H9 (cell line): ENCODE data around the gene OR6C76. TPM values are rescaled to one million over a fixed set of nuclear protein-coding genes. Genes with fewer than 3 reads are reported as not detected.
"Not testable (repeated sequence)": the region's sequence is repeated elsewhere in the genome, so short reads cannot be mapped to it uniquely, and the experiment has no call there.

Source experiments
- DNase-seq: peaks from one replicate; pipeline ENCODE4 v3.0.0-alpha.2; 2017
- H2AFZ ChIP-seq: one replicate; pipeline ENCODE4 v1.6.1; 2013; ENCODE audit warnings: mild to moderate bottlenecking, low read length, control low read depth, moderate library complexity
- H2AK5ac ChIP-seq: 2 replicates; pipeline ENCODE4 v1.6.1; 2013; ENCODE audit warnings: low read length, control low read depth, mixed read lengths; ENCODE audit not compliant: insufficient read length
- H2BK120ac ChIP-seq: one replicate; pipeline ENCODE4 v1.6.1; 2013; ENCODE audit warnings: low read depth, mild to moderate bottlenecking, low read length, control low read depth, inconsistent platforms; ENCODE audit not compliant: poor library complexity, severe bottlenecking
- H2BK12ac ChIP-seq: 2 replicates; pipeline ENCODE4 v1.6.1; 2013; ENCODE audit warnings: low read length, control low read depth, mixed read lengths, low read depth; ENCODE audit not compliant: insufficient read length
- H2BK15ac ChIP-seq: 2 replicates; pipeline ENCODE4 v1.6.1; 2013; ENCODE audit warnings: low read depth, low read length, control low read depth
- H2BK20ac ChIP-seq: one replicate; pipeline ENCODE4 v1.6.1; 2013; ENCODE audit warnings: low read depth, mild to moderate bottlenecking, low read length, control low read depth, inconsistent platforms; ENCODE audit not compliant: poor library complexity, severe bottlenecking
- H2BK5ac ChIP-seq: 2 replicates; pipeline ENCODE4 v1.6.1; 2013; ENCODE audit warnings: low read length, control low read depth, mixed read lengths; ENCODE audit not compliant: insufficient read length
- H3K14ac ChIP-seq: 2 replicates; pipeline ENCODE4 v1.6.1; 2013; ENCODE audit warnings: low read length, control low read depth; ENCODE audit not compliant: insufficient read depth
- H3K18ac ChIP-seq: 2 replicates; pipeline ENCODE4 v1.6.1; 2013; ENCODE audit warnings: low read depth, mild to moderate bottlenecking, mixed read lengths, low read length, control low read depth; ENCODE audit not compliant: insufficient read length
- H3K23ac ChIP-seq: 2 replicates; pipeline ENCODE4 v1.6.1; 2013; ENCODE audit warnings: low read length, control low read depth, mixed read lengths, low read depth; ENCODE audit not compliant: insufficient read length
- H3K23me2 ChIP-seq: 2 replicates; pipeline ENCODE4 v1.6.1; 2013; ENCODE audit warnings: low read depth, mild to moderate bottlenecking, mixed read lengths, low read length, control low read depth; ENCODE audit not compliant: insufficient read length, poor library complexity, severe bottlenecking
- H3K27ac ChIP-seq: 2 replicates; pipeline ENCODE4 v1.5.1; 2013; ENCODE audit warnings: low read length, control low read depth, mixed read lengths, low read depth; ENCODE audit not compliant: insufficient read length
- H3K27me3 ChIP-seq: 2 replicates; pipeline ENCODE4 v1.6.1; 2013; ENCODE audit warnings: low read length, control low read depth, inconsistent platforms; ENCODE audit not compliant: insufficient read depth
- H3K4ac ChIP-seq: 2 replicates; pipeline ENCODE4 v1.6.1; 2013; ENCODE audit warnings: low read depth, mild to moderate bottlenecking, control low read depth, inconsistent platforms, low read length, moderate library complexity
- H3K4me1 ChIP-seq: 2 replicates; pipeline ENCODE4 v1.6.1; 2013; ENCODE audit warnings: low read length, control low read depth, inconsistent platforms; ENCODE audit not compliant: insufficient read depth
- H3K4me2 ChIP-seq: 2 replicates; pipeline ENCODE4 v1.6.1; 2013; ENCODE audit warnings: low read length, control low read depth, mixed read lengths; ENCODE audit not compliant: insufficient read length, insufficient read depth
- H3K56ac ChIP-seq: 2 replicates; pipeline ENCODE4 v1.6.1; 2013; ENCODE audit warnings: low read depth, mild to moderate bottlenecking, mixed read lengths, low read length, control low read depth; ENCODE audit not compliant: insufficient read length
- H3K79me1 ChIP-seq: 2 replicates; pipeline ENCODE4 v1.6.1; 2013; ENCODE audit warnings: low read depth, mild to moderate bottlenecking, moderate library complexity, low read length, control low read depth, inconsistent platforms; ENCODE audit not compliant: insufficient read depth, poor library complexity, severe bottlenecking
- H3K79me2 ChIP-seq: 2 replicates; pipeline ENCODE4 v1.6.1; 2013; ENCODE audit warnings: low read length, control low read depth, inconsistent platforms; ENCODE audit not compliant: insufficient read depth
- H3K9ac ChIP-seq: 2 replicates; pipeline ENCODE4 v1.6.1; 2013; ENCODE audit warnings: low read length, control low read depth, mixed read lengths; ENCODE audit not compliant: insufficient read length; ENCODE audit errors: extremely low read depth
- H3K9me3 ChIP-seq: one replicate; pipeline ENCODE4 v1.6.1; 2013; ENCODE audit warnings: low read depth, low read length, inconsistent platforms; ENCODE audit not compliant: control insufficient read depth
- H3T11ph ChIP-seq: one replicate; pipeline ENCODE4 v1.6.1; 2013; ENCODE audit warnings: mild to moderate bottlenecking, low read length, control low read depth, inconsistent platforms
- H4K20me1 ChIP-seq: one replicate; pipeline ENCODE4 v1.6.1; 2013; ENCODE audit not compliant: control insufficient read depth, insufficient read length, insufficient read depth
- H4K5ac ChIP-seq: 2 replicates; pipeline ENCODE4 v1.6.1; 2013; ENCODE audit warnings: low read depth, mild to moderate bottlenecking, mixed read lengths, low read length, control low read depth; ENCODE audit not compliant: insufficient read length
- H4K8ac ChIP-seq: replicated peaks from 2 replicates; pipeline ENCODE4 v1.6.1; 2013; ENCODE audit warnings: low read length, control low read depth, mixed read lengths, low read depth; ENCODE audit not compliant: insufficient read length
- H4K91ac ChIP-seq: 2 replicates; pipeline ENCODE4 v1.6.1; 2013; ENCODE audit warnings: low read depth, mild to moderate bottlenecking, moderate library complexity, mixed read lengths, low read length, control low read depth; ENCODE audit not compliant: insufficient read length
- H3K27ac Mint-ChIP-seq, 3 experiments: 2 replicates in 2 of 3; 3 replicates in 1 of 3; pipeline ENCODE4 v1.8.0; 2020 to 2021; ENCODE audit warnings: mixed read lengths in 3 of 3, mild to moderate bottlenecking in 1 of 3, moderate library complexity in 1 of 3
- H3K27me3 Mint-ChIP-seq: 2 replicates; pipeline ENCODE4 v1.8.0; 2021; ENCODE audit warnings: low read depth, mild to moderate bottlenecking, moderate library complexity, mixed read lengths
- H3K36me3 Mint-ChIP-seq, 3 experiments: 2 replicates in 2 of 3; 3 replicates in 1 of 3; pipeline ENCODE4 v1.8.0; 2020 to 2021; ENCODE audit warnings: low read depth in 3 of 3, mixed read lengths in 3 of 3; ENCODE audit not compliant: insufficient read depth in 1 of 3
- H3K4me1 Mint-ChIP-seq, 2 experiments: 2 replicates each; pipeline ENCODE4 v1.8.0; 2020; ENCODE audit warnings: mixed read lengths in 2 of 2
- H3K4me3 Mint-ChIP-seq, 2 experiments: 2 replicates in 1 of 2; 3 replicates in 1 of 2; pipeline ENCODE4 v1.8.0; 2020 to 2021; ENCODE audit warnings: mild to moderate bottlenecking in 2 of 2, mixed read lengths in 2 of 2, moderate library complexity in 1 of 2
- H3K9me3 Mint-ChIP-seq, 2 experiments: 2 replicates in 1 of 2; 3 replicates in 1 of 2; pipeline ENCODE4 v1.8.0; 2020; ENCODE audit warnings: mild to moderate bottlenecking in 2 of 2, mixed read lengths in 2 of 2, moderate library complexity in 1 of 2
- WGBS: extraction: QIAGEN DNeasy Blood & Tissue Kit; methylation state at CpG from one replicate; pipeline ENCODE4 v1.1.7; 2013; ENCODE audit warnings: missing lambda C conversion rate, low lambda C conversion rate, mixed read lengths; ENCODE audit not compliant: insufficient read length; ENCODE audit errors: extremely low coverage; 5-methylcytosine and 5-hydroxymethylcytosine counted together
- total RNA-seq: library from RNA; stranded (reverse); gene quantifications from 2 replicates; pipeline ENCODE4 v1.2.1, GENCODE V29; 2021

The OR6C76 gene
- total RNA-seq, 1 experiment from 2014 or later: not detected

DNA sequence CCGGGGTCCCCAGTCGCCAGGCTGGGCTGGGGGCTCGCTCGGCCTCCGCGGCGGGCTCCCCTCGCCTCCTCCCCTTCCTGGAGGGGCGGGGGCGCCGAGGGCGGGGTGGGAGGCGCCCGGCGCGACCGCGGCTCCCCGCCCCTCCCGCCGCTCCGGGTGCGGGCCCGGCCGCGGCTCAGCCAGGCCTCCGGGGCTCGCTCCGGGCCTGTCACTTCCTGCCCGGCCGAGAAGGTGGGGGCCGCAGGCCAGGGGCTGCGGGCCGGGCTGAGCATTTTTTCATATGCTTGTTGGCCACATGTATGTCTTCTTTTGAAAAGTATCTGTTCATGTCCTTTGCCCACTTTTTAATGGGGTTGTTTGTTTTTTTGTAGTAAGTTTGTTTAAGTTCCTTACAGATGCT, 11.2 kb upstream of the OR6C76 start:
- H2BK15ac ChIP-seq, H3K18ac ChIP-seq, H3K4me2 ChIP-seq, H2BK120ac ChIP-seq, H3K56ac ChIP-seq, H3T11ph ChIP-seq, H3K36me3 Mint-ChIP-seq, DNase-seq, H3K4me1 ChIP-seq, H3K4ac ChIP-seq, H3K4me1 Mint-ChIP-seq, H4K8ac ChIP-seq, H3K9ac ChIP-seq, H4K20me1 ChIP-seq, H3K27me3 ChIP-seq, H2AFZ ChIP-seq, H3K79me2 ChIP-seq, H3K23ac ChIP-seq, H3K23me2 ChIP-seq, H2BK5ac ChIP-seq, H4K91ac ChIP-seq, H3K27me3 Mint-ChIP-seq, H4K5ac ChIP-seq, H3K79me1 ChIP-seq, H3K9me3 ChIP-seq, H3K14ac ChIP-seq, H3K27ac ChIP-seq, H2BK20ac ChIP-seq, H2BK12ac ChIP-seq, H2AK5ac ChIP-seq, H3K27ac Mint-ChIP-seq, H3K9me3 Mint-ChIP-seq: not testable (repeated sequence)
- peak overlapping the region in 1 of 2 experiments; percentile 53; a peak in 2 of 5 replicates for H3K4me3 Mint-ChIP-seq
- WGBS: no CpG with 5 or more reads among the region's 34 CpGs
